ENCODE measurements around the gene PLD5.

Gene PLD5

GRCh38 chr1:242452573-242452972 is 71.9 kb downstream of the PLD5 start:
- Histone ChIP-seq H3F3A (ENCODE audit: insufficient read depth, low read length) (no peaks in the 10 kb centered on the region), H4K20me1 (ENCODE audit: insufficient read depth, low read length) (no peaks in the 10 kb centered on the region), H3K9me3 (replicated peaks; ENCODE audit: insufficient read depth, low read length) (no peaks in the 10 kb centered on the region), H2AFZ (ENCODE audit: low read length) (no peak overlapping the region), H3K4me2 (ENCODE audit: low read depth, low read length) (no peak overlapping the region), H3K36me3 (replicated peaks; ENCODE audit: insufficient read depth, low read length) (no peaks in the 10 kb centered on the region), H3K27me3 (replicated peaks; ENCODE audit: insufficient read depth, low read length) (no peaks in the 10 kb centered on the region), H3K9me2 (replicated peaks; ENCODE audit: insufficient read depth, low read length) (no peaks in the 10 kb centered on the region), H3K4me1 (ENCODE audit: low read length) (no peaks in the 10 kb centered on the region), H3K4me3 (ENCODE audit: low read length) (no peak overlapping the region), H3K79me2 (ENCODE audit: low read length) (no peaks in the 10 kb centered on the region), H3K9ac (ENCODE audit: low read length) (no peak overlapping the region), H3K27ac (ENCODE audit: low read length) (no peak overlapping the region)
- no peak for DNase-seq
- no peak for TF ChIP-seq EZH2phosphoT487 (IDR thresholded peaks at IDR 0.05; ENCODE audit: low read length)
- TF ChIP-seq CTCF (IDR thresholded peaks at IDR 0.05; ENCODE audit: low read length): no peak
- no peak for TF ChIP-seq EZH2 (optimal IDR thresholded peaks at IDR 0.05; ENCODE audit: low read depth, low read length)

- Histone ChIP-seq H3K27me3 (replicated peaks; ENCODE audit: insufficient read depth, low read length) (no peaks in the 10 kb centered on the region), H3K4me2 (ENCODE audit: low read depth, low read length) (no peak overlapping the region), H3K9ac (ENCODE audit: low read length) (no peak overlapping the region), H3K4me1 (ENCODE audit: low read length) (no peaks in the 10 kb centered on the region), H3K27ac (ENCODE audit: low read length) (no peak overlapping the region), H3K79me2 (ENCODE audit: low read length) (no peaks in the 10 kb centered on the region), H3K9me3 (replicated peaks; ENCODE audit: insufficient read depth, low read length) (no peaks in the 10 kb centered on the region), H3K4me3 (ENCODE audit: low read length) (no peak overlapping the region), H3K36me3 (replicated peaks; ENCODE audit: insufficient read depth, low read length) (no peaks in the 10 kb centered on the region), H4K20me1 (ENCODE audit: insufficient read depth, low read length) (no peaks in the 10 kb centered on the region), H3F3A (ENCODE audit: insufficient read depth, low read length) (no peaks in the 10 kb centered on the region), H3K9me2 (replicated peaks; ENCODE audit: insufficient read depth, low read length) (no peaks in the 10 kb centered on the region), H2AFZ (ENCODE audit: low read length) (no peak overlapping the region)
- no peak for TF ChIP-seq EZH2 (optimal IDR thresholded peaks at IDR 0.05; ENCODE audit: low read depth, low read length)
- TF ChIP-seq CTCF (IDR thresholded peaks at IDR 0.05; ENCODE audit: low read length): no peak
- TF ChIP-seq EZH2phosphoT487 (IDR thresholded peaks at IDR 0.05; ENCODE audit: low read length): no peak
- no peak for DNase-seq
Measured at GRCh38 chr1:242449661-242450060, 74.8 kb downstream of the PLD5 start.

- Histone ChIP-seq H3K9me3 (replicated peaks; ENCODE audit: insufficient read depth, low read length) (no peaks in the 10 kb centered on the region), H3F3A (ENCODE audit: insufficient read depth, low read length) (no peaks in the 10 kb centered on the region), H3K4me1 (ENCODE audit: low read length) (no peaks in the 10 kb centered on the region), H3K27ac (ENCODE audit: low read length) (no peak overlapping the region), H3K9ac (ENCODE audit: low read length) (no peak overlapping the region), H3K27me3 (replicated peaks; ENCODE audit: insufficient read depth, low read length) (no peaks in the 10 kb centered on the region), H3K36me3 (replicated peaks; ENCODE audit: insufficient read depth, low read length) (no peaks in the 10 kb centered on the region), H3K4me2 (ENCODE audit: low read depth, low read length) (no peak overlapping the region), H2AFZ (ENCODE audit: low read length) (no peak overlapping the region), H4K20me1 (ENCODE audit: insufficient read depth, low read length) (no peaks in the 10 kb centered on the region), H3K9me2 (replicated peaks; ENCODE audit: insufficient read depth, low read length) (no peaks in the 10 kb centered on the region), H3K79me2 (ENCODE audit: low read length) (no peaks in the 10 kb centered on the region), H3K4me3 (ENCODE audit: low read length) (no peak overlapping the region)
- TF ChIP-seq CTCF (IDR thresholded peaks at IDR 0.05; ENCODE audit: low read length) (no peak), EZH2phosphoT487 (IDR thresholded peaks at IDR 0.05; ENCODE audit: low read length) (no peak), EZH2 (optimal IDR thresholded peaks at IDR 0.05; ENCODE audit: low read depth, low read length) (no peak)
- DNase-seq: no peak
Measured at GRCh38 chr1:242448910-242449645, 75.4 kb downstream of the PLD5 start.

Measured in MM.1S (cell line).